PC-3 (cell line): Measurements from ENCODE around the gene RAB33A. TPM values are rescaled to one million over a fixed set of nuclear protein-coding genes. Genes with fewer than 3 reads are reported as not detected.

Experiments
- ATAC-seq: fragments of 200-7000 bp; cut with Tn5 transposase; 2 replicates; pipeline ENCODE4 v1.9.1; 2020; ENCODE audit warnings: mild to moderate bottlenecking, moderate library complexity
- BruUV-seq: library from RNA; stranded (reverse); fragments of 400-500 nt; replicated peaks from 2 replicates; lab custom pipeline; 2021; lab: Mats Ljungman, UMichigan
- CTCF ChIA-PET: fragments of 300-600 bp; sonication (Branson Sonifier 250); formaldehyde crosslinking; loops from one replicate; lab custom pipeline; 2022; ENCODE audit warnings: antibody characterized with exemption; lab: Charles Lee
- POLR2A ChIA-PET: fragments of 300-600 bp; sonication (Branson Sonifier 250); formaldehyde crosslinking; loops from one replicate; lab custom pipeline; 2022; ENCODE audit warnings: antibody characterized with exemption; ENCODE audit not compliant: unreplicated experiment; lab: Charles Lee
- DNase-seq: peaks from one replicate; pipeline ENCODE4 v3.0.0-alpha.2; 2015
- H2AFZ ChIP-seq: fragments of 300-600 bp; sonication (generic); 2 replicates; pipeline ENCODE4 v1.6.0; 2016; ENCODE audit warnings: antibody characterized with exemption, low read length
- H3F3A ChIP-seq: fragments of 300-600 bp; sonication (generic); one replicate; pipeline ENCODE4 v1.6.0; 2017; ENCODE audit warnings: antibody characterized with exemption, low read length, control low read depth, mild to moderate bottlenecking; ENCODE audit not compliant: unreplicated experiment
- H3K27ac ChIP-seq: fragments of 300-600 bp; sonication (generic); 2 replicates; pipeline ENCODE4 v1.5.1; 2016; ENCODE audit warnings: mild to moderate bottlenecking, low read length
- H3K27me3 ChIP-seq: fragments of 300-600 bp; sonication (generic); 2 replicates; pipeline ENCODE4 v1.6.1; 2016; ENCODE audit warnings: low read length, mixed read lengths
- H3K36me3 ChIP-seq: fragments of 300-600 bp; sonication (generic); 2 replicates; pipeline ENCODE4 v1.6.1; 2016; ENCODE audit warnings: low read depth, mixed run types, low read length, mixed read lengths
- H3K4me1 ChIP-seq: fragments of 300-600 bp; sonication (generic); 2 replicates; pipeline ENCODE4 v1.5.1; 2016; ENCODE audit warnings: low read length; ENCODE audit not compliant: insufficient read depth
- H3K4me2 ChIP-seq: fragments of 300-600 bp; sonication (generic); 2 replicates; pipeline ENCODE4 v1.6.0; 2016; ENCODE audit warnings: low read length
- H3K4me3 ChIP-seq: fragments of 300-600 bp; sonication (generic); 2 replicates; pipeline ENCODE4 v1.5.1; 2016; ENCODE audit warnings: mild to moderate bottlenecking, low read length, mixed read lengths
- H3K79me2 ChIP-seq: fragments of 300-600 bp; sonication (generic); 2 replicates; pipeline ENCODE4 v1.6.1; 2017; ENCODE audit warnings: low read length, mixed read lengths
- H3K9ac ChIP-seq: fragments of 300-600 bp; sonication (generic); 2 replicates; pipeline ENCODE4 v1.6.0; 2016; ENCODE audit warnings: mild to moderate bottlenecking, low read length
- H3K9me2 ChIP-seq: fragments of 300-600 bp; sonication (generic); replicated peaks from 2 replicates; pipeline ENCODE4 v1.6.1; 2016; ENCODE audit warnings: mixed run types, low read length, mixed read lengths
- H3K9me3 ChIP-seq: fragments of 300-600 bp; sonication (generic); 2 replicates; pipeline ENCODE4 v1.6.1; 2016; ENCODE audit warnings: low read length, mixed read lengths
- H4K20me1 ChIP-seq: fragments of 300-600 bp; sonication (generic); 2 replicates; pipeline ENCODE4 v1.6.1; 2016; ENCODE audit warnings: low read length, mixed read lengths
- CTCF ChIP-seq: fragments of 300-600 bp; sonication (generic); conservative IDR thresholded peaks from 2 replicates; pipeline ENCODE4 v1.5.1; 2017; ENCODE audit warnings: antibody characterized with exemption, low read depth, mild to moderate bottlenecking, low read length
- EZH2 ChIP-seq: fragments of 300-600 bp; sonication (generic); IDR thresholded peaks from one replicate; pipeline ENCODE4 v1.6.1; 2017; ENCODE audit warnings: antibody characterized with exemption, mild to moderate bottlenecking, low read length; ENCODE audit not compliant: unreplicated experiment
- EZH2phosphoT487 ChIP-seq: fragments of 300-600 bp; sonication (generic); IDR thresholded peaks from 2 replicates; pipeline ENCODE4 v1.6.1; 2018; ENCODE audit warnings: mild to moderate bottlenecking, antibody characterized with exemption, low read length, borderline replicate concordance
- intact Hi-C: fragments of 100-400 bp; cut with micrococcal nuclease; formaldehyde crosslinking; loops from 2 replicates; pipeline ENCODE4 v1.9.0; 2023
- total RNA-seq: library from RNA; depleted of rRNA; stranded (reverse); fragments of >200 nt; gene quantifications from 2 replicates; pipeline ENCODE4 v1.2.3, GENCODE V29; 2014

Gene RAB33A
- total RNA-seq, 1 experiment from 2014 or later = not detected

DNA sequence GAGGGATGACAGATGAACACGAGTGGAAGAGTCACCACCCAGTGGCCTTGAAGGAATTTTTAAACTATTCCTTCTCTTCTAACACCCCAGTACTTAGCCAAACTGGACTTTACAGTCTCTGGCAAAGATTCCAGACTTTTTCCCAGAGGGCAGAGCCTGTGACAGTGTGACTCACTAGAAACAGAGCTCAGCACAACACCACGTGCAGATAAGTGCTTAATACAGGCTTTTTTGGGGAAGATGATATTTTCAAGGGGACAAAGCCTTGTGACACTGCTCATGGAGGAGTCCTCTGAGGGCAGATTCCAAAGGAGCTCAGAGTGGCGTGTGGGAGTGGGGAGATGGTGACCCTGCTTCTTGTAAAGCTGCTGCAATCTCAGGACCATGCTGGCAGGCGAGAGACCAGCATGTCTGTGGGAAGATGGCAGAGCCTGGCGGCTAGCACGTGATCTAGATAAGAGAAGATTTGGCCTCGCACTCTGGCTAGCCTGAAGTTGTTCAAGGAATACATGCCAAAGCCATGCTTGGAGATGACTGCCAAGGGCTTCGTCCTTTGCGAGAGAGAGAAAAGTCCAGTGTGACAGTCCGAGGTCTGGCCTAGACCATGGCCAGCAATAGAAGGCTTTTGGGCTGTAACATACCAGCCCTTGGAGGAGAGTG, 2.4 kb downstream of the RAB33A start:
- 0 out of 2 replicates have a peak overlapping the region, but pooled peaks have one; percentile 49 for H3K9ac ChIP-seq
- no peak overlapping the region for H3K4me3 ChIP-seq
- peaks cover 20% of the 10 kb centered on the region for H3K4me1 ChIP-seq
- TF ChIP-seq EZH2phosphoT487 = no peak
- DNase-seq (peak; percentile 61), ATAC-seq (peak; percentile 80)
- no peaks in the 10 kb centered on the region for H3K36me3 ChIP-seq
- no peaks in the 10 kb centered on the region for H3K79me2 ChIP-seq
- peak overlapping the region; percentile 65 for H3K4me2 ChIP-seq
- CTCF ChIA-PET = no interaction called here
- BruUV-seq = no TSS peak
- peak overlapping the region; percentile 62 for H2AFZ ChIP-seq
- H3F3A ChIP-seq = no peaks in the 10 kb centered on the region
- peak overlapping the region; percentile 70 for H3K27ac ChIP-seq
- POLR2A ChIA-PET = interaction anchor here (0.5 to 0.9 kb wide), 4 partner anchors 15 to 192 kb away, joined by 3 to 16 read pairs (median 3); partner anchors contain the start of gene BCORL1
- H4K20me1 ChIP-seq = no peaks in the 10 kb centered on the region
- intact Hi-C loops = no loop called here
- no peaks in the 10 kb centered on the region for H3K9me3 ChIP-seq
- no peaks in the 10 kb centered on the region for H3K27me3 ChIP-seq
- no peaks in the 10 kb centered on the region for H3K9me2 ChIP-seq

DNA sequence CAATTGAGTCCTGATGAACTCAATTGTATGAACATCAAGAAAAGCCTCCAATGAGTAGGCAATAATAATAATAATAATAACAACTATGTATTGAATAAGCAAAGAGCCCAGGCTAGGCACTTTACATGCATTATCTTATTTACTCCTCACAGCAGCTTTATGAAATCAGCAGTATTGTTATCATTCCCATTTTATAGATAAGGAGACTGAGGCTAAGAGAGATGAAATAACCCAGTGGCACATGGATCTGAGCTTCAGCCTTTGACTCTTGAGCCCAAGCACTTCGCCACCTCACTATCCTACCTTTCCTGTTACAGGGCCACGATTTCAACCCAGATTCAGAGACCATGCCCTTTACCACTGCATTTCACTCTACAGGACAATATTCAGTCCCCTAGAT, 3.2 kb downstream of the RAB33A start:
- Histone ChIP-seq H3K4me3 (no peak overlapping the region), H2AFZ (no peak overlapping the region), H3K79me2 (no peaks in the 10 kb centered on the region), H3K4me1 (peaks cover 20% of the 10 kb centered on the region), H3K27me3 (no peaks in the 10 kb centered on the region), H4K20me1 (no peaks in the 10 kb centered on the region), H3K9me3 (no peaks in the 10 kb centered on the region), H3K27ac (no peak overlapping the region), H3K36me3 (no peaks in the 10 kb centered on the region), H3K9ac (no peak overlapping the region), H3K4me2 (no peak overlapping the region), H3K9me2 (no peaks in the 10 kb centered on the region), H3F3A (no peaks in the 10 kb centered on the region)
- intact Hi-C loops = no loop called here
- DNase-seq = no peak
- no TSS peak for BruUV-seq
- CTCF ChIA-PET = no interaction called here
- ATAC-seq = no peak
- no peak for TF ChIP-seq EZH2phosphoT487
- TF ChIP-seq EZH2 = no peak
- TF ChIP-seq CTCF = no peak
- POLR2A ChIA-PET = no interaction called here

- no peaks in the 10 kb centered on the region for H3K27me3 ChIP-seq
- ATAC-seq (no peak), DNase-seq (no peak)
- ChIA-PET CTCF (no interaction called here), POLR2A (interaction anchor here (0.6 kb wide), 1 partner anchor 10 kb away, joined by 3 read pairs; the partner anchor contains the start of gene AIFM1)
- H3K27ac ChIP-seq = no peak overlapping the region
- H3F3A ChIP-seq = no peaks in the 10 kb centered on the region
- no peaks in the 10 kb centered on the region for H4K20me1 ChIP-seq
- no peak overlapping the region for H3K4me3 ChIP-seq
- intact Hi-C loops = no loop called here
- H3K4me2 ChIP-seq = no peak overlapping the region
- no peaks in the 10 kb centered on the region for H3K36me3 ChIP-seq
- no peaks in the 10 kb centered on the region for H3K9me3 ChIP-seq
- no peaks in the 10 kb centered on the region for H3K79me2 ChIP-seq
- H3K9me2 ChIP-seq = no peaks in the 10 kb centered on the region
- no peak overlapping the region for H3K9ac ChIP-seq
- H2AFZ ChIP-seq = no peak overlapping the region
- peaks cover 20% of the 10 kb centered on the region for H3K4me1 ChIP-seq
- BruUV-seq = no TSS peak
- TF ChIP-seq CTCF = no peak
- no peak for TF ChIP-seq EZH2
- no peak for TF ChIP-seq EZH2phosphoT487
Observed at GRCh38 chrX:130176354-130176776, 4.6 kb downstream of the RAB33A start.
